GM21367 (cell line): ENCODE measurements around the gene DDX1.

ENCODE experiments used
- ATAC-seq: cut with Tn5 transposase; IDR thresholded peaks from one replicate; pipeline ENCODE4 v1.9.1; 2021; ENCODE audit not compliant: unreplicated experiment

The DDX1 gene

DNA sequence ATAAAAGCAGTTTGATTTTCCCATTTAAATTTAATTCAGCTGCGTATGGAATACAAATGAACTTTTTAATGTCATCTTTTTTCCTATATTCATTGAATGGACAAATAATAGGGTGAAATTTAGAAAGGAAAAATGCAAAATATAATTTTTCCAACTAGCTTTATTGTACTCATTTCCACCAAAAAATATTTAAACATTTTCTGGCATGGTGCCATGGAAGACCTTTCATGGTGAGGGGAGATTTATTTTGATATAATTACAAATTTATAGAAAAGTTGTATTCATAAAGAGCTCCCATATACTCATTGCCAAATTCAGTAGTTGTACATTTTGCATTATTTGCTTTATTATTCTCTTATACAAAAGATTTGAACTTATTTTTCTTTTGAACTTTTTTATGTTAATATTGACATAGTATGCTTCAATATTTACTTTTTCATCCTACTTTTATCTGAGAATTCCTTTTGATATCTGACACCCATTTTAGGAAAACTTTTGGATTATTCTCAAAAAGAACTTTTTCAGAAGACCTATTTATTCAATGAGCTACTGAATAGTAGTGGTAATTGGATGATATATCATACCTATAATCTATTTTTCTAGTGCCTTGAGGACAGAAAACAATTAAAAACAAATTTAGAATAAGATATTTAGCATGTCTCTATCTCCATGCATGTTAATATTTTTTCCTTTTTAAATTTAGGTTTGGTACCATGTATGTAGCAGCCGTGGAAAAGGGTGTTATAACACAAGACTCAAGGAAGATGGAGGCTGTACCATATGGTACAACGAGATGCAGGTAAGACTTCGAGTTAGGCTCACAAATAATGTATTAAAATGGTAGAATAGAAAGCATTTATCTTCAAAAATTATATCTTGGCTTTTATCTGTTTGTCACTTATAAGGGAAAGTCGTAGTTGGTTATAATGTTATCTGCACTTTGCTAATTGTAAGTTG lies 37.5 kb downstream of the DDX1 start:
- ATAC-seq, result no peak

DNA sequence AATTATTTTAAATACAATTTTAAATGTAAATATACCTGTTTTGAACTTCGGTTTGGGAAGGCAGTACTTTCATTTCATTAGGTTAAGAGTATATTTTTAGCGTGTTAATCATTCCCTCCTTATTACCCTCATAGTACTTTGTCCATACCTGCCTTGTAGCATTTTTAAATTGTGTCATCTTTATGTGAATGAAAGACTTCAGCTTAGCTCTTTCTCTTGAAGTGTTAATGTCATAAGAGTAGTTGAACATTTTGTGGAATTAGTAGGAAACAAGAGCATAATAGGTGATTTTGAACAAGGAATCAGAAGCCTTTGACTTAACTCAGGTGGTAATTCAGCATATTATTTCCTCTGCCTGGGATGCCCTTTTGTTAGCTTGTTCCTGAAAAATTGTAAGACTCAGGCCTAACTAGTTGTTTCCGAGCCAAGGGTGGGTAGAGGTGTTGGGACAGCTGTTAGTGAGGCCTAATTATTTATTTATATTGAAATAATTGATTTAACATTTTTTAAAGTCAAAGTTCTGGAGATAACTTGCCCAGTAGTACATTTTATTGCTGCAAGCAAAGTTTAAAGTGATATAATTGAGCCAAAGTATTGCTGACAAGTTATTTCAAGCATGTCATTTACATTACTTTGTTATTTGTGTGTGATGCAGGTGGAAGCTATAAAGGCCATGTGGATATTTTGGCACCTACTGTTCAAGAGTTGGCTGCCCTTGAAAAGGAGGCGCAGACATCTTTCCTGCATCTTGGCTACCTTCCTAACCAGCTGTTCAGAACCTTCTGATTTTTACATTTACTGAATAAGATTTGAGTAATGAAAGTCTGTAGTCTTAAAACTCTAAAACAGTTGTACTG lies 38.7 kb downstream of the DDX1 start:
- ATAC-seq, result no peak

GRCh38 chr2:15630978-15631719 lies 39.5 kb downstream of the DDX1 start:
- ATAC-seq, result no peak

GRCh38 chr2:15631883-15632282 lies 40.2 kb downstream of the DDX1 start:
- no peak for ATAC-seq

DNA sequence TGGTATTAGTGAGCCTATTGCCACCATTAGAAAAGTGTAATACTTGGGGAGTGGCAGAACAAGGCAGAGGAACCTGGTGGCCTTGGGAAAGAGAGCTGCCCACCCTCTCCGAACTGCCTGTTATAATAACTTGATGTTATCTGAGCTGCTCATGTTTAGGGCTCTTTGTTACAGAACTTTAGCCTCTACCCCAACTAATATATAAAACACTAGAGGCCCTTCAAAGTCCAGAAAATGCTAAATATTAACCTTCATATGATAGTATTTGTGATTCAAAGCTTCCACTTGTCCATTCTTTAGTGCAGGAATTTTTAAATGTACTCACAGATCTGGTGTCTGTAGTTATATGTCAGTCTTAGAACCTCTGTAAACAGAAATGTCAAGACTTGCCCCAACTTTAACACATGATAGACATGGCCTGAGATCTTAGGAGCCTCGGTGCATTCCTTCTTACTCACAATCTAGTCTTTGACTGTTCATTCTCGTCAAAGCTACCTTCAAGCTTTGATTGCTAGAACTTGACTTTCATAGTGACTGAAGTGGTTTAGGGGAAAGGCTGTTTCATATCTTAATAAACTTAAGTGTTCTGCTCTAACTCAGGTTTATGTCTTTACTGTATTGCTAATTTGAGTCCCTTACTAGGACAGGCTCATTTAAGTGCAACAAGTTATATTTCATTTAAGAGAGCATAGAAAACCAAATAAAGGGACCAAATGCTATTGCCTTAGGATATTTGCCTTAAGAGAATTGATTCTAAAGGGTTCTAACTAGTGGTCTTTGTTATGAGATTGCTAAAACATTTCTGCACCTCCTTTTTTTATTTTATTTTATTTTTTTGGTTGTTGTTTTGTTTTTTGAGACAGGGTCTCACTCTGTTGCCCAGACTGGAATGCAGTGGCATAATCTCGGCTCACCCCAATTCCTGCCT lies 41.6 kb downstream of the DDX1 start:
- ATAC-seq, result no peak

DNA sequence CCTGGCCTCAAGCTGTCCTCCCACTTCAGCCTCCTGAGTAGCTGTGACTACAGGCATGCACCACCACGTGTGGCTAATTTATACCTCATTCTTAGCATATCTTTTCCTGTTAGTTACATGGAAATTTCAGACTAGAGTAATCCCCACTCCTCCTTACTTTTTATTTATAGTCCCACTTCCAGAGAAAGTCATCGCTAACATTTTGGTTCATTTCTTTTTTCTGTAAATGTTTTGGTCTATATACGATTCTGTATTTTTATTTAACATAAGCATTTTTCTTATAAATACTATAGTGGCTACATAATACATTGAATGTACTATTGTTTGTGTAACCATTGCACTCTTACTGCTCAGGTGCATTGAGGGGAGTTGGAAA lies 42.3 kb downstream of the DDX1 start:
- ATAC-seq, result no peak

DNA sequence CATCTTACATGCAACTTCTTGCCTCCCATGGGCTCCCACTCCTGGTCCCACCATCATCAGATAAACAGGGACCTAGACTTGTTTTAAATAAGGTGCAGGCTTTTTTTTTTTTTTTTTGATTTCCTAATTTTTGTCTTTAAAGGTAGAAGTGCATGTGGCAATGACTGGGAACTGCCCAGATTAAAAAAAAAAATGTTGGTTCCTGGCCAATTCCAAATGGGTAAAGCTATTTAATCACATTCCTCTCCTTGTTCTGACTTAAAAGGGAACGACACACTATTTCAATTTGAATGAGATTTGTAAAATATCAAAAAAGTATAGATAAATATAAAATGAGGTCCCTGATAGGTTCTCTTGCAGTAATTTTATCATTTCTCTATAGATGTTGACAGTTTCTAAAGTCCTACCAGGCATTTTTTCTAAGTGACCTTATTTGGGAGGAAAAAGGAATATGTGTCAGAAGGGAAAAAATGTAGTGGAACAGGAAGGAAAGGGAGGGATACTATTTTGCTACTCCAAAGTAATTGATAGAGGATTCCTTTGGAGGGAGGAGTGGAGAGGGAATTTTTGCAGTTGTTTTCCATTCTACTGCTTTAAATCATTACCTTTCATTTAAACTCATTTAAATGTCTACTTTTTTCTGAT lies 43.3 kb downstream of the DDX1 start:
- ATAC-seq, result no peak

DNA sequence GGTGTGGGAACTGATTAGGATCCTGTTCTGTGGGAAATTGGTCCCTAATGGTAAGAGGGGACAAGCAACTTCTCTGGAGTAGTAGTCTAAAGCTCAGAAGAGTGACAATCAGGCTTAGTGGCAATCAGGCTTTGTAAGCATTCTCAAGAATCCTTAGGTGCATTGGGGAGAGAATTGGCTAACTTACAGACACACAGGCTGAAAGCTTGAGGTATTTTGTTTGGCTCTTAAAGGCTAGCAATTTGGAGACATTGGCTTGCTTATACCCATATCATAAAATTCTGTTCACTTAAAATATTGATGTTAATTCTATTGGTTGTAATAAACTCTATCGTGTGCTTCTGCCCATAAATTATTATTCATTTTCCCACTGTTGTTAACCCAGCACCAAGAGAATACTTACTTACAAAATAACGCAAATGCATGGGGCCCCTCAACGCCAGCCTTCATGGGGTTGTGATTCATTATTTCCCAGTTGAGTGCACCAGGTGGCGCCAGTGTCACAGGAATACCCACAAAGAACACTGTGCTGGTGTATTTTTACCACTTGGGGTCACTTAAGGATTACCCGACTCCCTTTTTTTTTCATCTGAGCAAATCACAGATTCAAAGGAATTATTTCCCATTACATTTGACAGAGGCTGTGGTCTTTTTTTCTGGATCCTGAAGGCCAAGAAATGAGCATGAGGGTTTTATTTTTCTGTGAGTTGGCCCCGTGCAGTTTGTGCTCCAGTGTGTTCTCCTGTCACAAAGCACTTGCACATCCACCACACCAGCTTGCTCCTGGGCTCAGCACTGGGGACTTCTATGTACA lies 45.5 kb downstream of the DDX1 start:
- peak; percentile 95 for ATAC-seq

DNA sequence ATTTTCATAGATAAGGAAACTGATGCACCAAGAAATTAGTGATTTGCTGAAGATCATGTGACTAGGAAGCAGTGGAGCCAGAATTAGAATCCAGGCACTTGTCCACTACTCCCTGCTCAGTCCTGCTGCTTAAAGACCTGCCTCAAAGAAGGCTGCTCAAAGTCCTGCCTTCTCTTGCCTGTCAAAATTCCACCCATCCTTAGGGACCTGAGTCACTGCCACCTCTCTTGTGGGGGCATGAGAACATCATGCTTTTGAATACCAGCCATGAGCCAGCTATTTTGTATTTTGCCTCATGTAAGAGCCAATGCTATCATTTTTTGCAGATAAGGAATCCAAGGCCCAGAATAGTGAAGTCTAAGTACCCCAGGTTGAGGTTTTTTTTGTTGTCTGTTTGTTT lies 47.1 kb downstream of the DDX1 start:
- no peak for ATAC-seq

DNA sequence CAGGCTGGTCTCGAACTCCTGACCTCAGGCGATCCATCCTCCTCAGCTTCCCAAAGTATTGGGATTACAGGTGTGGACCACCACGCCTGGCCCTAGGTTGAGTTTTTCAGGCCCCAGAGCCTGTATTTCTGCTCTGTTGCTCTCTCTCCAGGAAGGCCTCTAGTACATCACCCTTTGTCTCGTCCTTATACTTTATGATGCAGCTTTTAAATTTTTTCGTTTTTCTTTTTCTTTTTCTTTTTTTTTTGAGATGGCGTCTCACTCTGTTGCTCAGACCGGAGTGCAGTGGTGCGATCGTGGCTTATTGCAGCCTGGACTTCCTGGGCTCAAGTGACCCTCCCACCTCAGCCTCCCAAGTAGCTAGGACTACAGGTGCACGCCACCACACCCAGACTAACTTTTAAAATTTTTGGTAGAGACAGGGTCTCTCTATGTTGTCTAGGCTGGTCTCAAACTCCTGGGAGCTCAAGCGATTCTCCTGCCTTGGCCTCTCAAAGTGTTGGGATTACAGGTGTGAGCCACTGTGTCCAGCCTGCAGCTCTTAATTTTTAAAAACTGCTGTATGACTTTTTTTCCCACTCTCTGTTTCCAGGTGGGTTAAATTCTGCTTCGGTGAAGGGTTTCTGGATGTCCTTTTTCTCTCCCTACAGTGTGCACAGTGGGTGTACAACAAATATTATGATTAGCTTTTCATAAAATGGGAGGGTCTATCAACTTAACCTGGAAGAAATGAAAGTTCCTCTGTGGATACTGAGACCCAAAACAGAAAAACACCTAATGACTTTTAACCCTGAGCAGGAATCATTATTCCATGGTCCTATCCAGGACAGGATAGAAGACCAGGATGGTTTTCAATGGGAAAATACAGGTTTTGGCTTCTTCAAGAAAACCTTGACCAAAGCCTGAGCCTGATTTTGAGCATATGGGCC lies 47.9 kb downstream of the DDX1 start:
- ATAC-seq, result no peak

GRCh38 chr2:15640261-15640711 lies 48.6 kb downstream of the DDX1 start:
- no peak for ATAC-seq

DNA sequence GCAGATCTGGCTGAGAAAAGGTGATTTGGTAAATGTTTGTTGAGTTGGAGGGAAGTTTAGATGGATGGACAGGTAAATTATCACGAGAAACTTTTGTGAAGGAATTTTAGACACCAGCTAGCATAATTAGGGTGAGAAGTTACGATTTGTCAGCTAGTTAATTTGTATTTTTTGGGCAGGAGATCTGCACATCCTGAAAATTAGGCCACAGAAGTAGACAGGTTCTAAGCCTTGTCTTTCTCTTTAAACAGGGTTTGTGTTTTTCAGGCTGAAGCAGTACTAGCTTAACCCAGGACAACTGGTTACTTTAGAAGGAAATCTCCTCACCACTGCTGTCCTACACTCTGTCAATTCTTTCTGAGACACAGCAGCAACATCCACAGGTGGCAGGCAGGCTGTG lies 49.1 kb downstream of the DDX1 start:
- ATAC-seq, result no peak

GRCh38 chr2:15641530-15641982 lies 49.9 kb downstream of the DDX1 start:
- no peak for ATAC-seq

DNA sequence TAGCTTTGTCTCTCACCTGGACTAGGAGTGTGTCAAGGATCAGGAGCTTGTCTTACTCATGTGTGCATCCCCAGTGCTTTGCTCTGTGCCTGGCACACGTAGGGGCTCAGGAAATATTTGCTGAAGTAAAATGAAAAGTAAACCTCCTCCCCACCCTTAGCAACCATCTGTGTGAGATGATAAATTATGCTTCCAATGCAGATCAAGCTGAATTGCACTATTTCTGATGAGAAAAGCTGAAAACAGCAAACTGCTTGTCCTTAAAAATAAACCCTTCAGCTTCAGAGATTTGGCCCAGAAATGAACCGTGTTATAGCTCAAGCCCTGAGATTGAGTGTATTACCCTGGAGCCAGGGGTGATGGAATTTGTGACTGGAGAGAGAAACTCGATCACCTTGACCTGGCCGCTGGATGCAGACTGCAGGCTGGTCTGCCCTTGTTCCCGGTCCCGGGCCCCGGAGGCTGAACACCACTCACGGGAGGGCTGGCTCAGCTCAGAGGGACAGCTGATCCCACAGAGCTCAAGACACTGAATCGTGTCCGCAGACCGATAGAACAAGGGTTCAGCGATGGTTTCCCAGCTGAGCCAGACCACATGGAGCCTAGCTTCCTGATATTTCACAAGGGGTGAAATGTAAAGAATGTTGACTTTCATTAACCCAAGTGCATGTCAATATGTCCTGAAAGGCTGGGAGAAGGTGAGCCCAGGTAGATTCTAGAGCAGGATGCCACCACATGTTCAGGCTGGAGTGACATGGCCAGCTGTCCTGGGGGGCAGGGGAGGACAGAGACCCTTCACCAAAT lies 50.5 kb downstream of the DDX1 start:
- no peak for ATAC-seq

DNA sequence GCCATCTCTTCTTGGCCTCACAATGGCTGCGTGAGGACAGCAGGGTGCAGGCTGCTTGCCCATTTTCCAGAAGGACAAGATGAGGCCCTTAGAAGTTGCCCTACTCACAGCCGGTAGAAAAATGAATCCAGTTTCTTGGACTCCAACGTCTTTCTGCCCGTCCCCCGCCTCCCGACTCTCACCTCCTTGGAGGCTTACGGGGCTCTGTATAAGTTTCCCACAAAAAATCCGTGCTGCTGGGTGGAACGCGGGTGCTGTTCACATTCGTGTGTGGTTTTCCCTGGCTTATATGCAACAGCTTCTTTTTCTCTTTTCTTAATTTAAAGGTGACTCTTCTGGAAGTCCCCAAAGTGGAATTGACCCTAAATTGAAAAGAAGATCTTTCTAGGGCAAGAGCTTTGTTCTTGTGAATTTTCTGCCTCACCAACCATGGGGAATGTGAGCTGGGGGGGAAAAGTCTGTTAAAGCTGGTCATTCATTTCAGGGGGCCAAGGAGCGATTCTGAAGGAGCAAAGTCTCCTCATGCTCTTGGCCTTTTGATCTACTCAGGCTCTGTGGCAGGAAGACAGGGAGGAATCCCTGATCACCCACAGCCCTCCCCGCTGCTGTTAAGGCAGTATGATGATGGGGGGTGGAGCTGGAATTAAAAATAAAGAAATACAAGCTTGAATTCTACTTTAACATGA lies 51.3 kb downstream of the DDX1 start:
- no peak for ATAC-seq
